ENCODE measurements around the gene SVOPL. TPM values are rescaled to one million over a fixed set of nuclear protein-coding genes. Genes with fewer than 3 reads are reported as not detected.

Gene SVOPL
- total RNA-seq, 4 donors from 2014 or later, result not detected

- no peak for DNase-seq (ENCODE audit: low spot score)
- no peak for ATAC-seq (ENCODE audit: low FRiP score)
- no peak for TF ChIP-seq CTCF (IDR thresholded peaks at IDR 0.05)
These were observed 90.4 kb downstream of the SVOPL start for GRCh38 chr7:138610671-138611170.

- no peak for TF ChIP-seq CTCF (IDR thresholded peaks at IDR 0.05)
- DNase-seq (ENCODE audit: low spot score), result no peak
- ATAC-seq (ENCODE audit: low FRiP score), result no peak
These were observed 92.9 kb downstream of the SVOPL start for GRCh38 chr7:138608275-138608674.

GRCh38 chr7:138607216-138608126, 93.7 kb downstream of the SVOPL start:
- DNase-seq (ENCODE audit: low spot score) (no peak), ATAC-seq (ENCODE audit: low FRiP score) (no peak)
- no peak for TF ChIP-seq CTCF (IDR thresholded peaks at IDR 0.05)

GRCh38 chr7:138606236-138606635, 94.9 kb downstream of the SVOPL start:
- DNase-seq (ENCODE audit: low spot score) (no peak), ATAC-seq (ENCODE audit: low FRiP score) (no peak)
- TF ChIP-seq CTCF (IDR thresholded peaks at IDR 0.05), result no peak

- ATAC-seq (ENCODE audit: low FRiP score), result no peak
- no peak for TF ChIP-seq CTCF (IDR thresholded peaks at IDR 0.05)
- no peak for DNase-seq (ENCODE audit: low spot score)
These were observed 97.4 kb downstream of the SVOPL start for GRCh38 chr7:138603549-138604318.

GRCh38 chr7:138602451-138602850, 98.7 kb downstream of the SVOPL start:
- ATAC-seq (ENCODE audit: low FRiP score), result no peak
- no peak for DNase-seq (ENCODE audit: low spot score)
- TF ChIP-seq CTCF (IDR thresholded peaks at IDR 0.05), result no peak

All from omental fat pad (tissue), 4 donors.